Uterus (tissue), 2 donors: Measurements from ENCODE around the gene PYGO2.

Experiments used
- POLR2A ChIP-seq, 2 donors: fragments of 450-650 bp; IDR thresholded peaks; one replicate each; pipeline ENCODE4 v1.6.1; 2016; ENCODE audit warnings: antibody characterized with exemption in 2 of 2, mild to moderate bottlenecking in 1 of 2, moderate library complexity in 1 of 2
- TF ChIP-seq, protein P1 (sequence below), 4 experiments: fragments of 200-600 bp in 2 of 4; fragments of 450-650 bp in 2 of 4; sonication (generic) in 2 of 4; IDR thresholded peaks; one replicate each; pipeline ENCODE4 v1.5.1; 2016 to 2019; ENCODE audit warnings: antibody characterized with exemption in 4 of 4, mild to moderate bottlenecking in 2 of 4, moderate library complexity in 1 of 4

DNA sequence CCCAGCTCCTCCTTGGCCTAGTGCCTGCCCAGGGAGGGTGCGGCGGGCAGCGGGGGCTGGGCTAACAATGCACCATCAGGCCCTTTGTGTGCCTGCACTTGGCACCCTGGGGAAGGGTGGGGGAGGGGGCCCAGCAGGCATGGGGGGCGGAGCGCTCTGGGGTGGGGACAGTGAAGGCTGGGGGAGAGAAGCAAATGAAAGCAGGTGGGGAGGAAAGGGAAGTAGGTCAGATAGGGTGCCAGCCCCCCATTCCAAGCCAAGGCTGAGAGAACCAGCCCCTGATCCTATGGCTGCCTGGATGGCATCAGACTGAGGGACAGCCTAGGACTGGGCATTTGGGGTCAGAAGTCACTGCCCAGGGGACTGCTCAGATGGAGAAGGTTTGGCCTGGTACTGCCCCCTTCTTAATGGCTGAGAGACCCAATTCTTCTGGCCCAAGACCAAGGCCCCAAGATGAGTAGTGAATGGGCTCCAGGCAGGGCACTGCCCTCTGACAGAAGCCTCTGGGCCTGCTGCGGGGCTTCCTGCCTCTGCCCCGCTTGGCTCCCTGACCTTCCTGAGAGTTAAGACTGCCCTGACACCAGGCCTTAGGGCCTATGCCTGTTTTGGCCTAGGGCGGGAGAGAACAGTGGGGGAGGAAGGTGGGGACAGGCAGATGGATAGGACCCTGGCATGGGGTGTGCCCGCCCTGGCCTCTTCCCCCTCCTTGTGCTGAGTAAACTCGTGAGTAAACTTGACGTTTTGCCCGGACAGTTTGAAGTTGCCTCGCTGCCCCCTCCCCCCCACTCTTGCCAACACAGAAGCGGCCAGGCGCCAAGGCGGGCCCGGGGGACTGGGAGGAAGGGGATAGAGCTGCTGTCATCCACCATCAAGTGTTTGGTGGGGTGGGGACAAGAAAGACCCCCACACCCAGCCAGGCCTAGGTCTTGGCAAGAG is 43.8 kb upstream of the PYGO2 start:
- TF ChIP-seq, protein P1, sequence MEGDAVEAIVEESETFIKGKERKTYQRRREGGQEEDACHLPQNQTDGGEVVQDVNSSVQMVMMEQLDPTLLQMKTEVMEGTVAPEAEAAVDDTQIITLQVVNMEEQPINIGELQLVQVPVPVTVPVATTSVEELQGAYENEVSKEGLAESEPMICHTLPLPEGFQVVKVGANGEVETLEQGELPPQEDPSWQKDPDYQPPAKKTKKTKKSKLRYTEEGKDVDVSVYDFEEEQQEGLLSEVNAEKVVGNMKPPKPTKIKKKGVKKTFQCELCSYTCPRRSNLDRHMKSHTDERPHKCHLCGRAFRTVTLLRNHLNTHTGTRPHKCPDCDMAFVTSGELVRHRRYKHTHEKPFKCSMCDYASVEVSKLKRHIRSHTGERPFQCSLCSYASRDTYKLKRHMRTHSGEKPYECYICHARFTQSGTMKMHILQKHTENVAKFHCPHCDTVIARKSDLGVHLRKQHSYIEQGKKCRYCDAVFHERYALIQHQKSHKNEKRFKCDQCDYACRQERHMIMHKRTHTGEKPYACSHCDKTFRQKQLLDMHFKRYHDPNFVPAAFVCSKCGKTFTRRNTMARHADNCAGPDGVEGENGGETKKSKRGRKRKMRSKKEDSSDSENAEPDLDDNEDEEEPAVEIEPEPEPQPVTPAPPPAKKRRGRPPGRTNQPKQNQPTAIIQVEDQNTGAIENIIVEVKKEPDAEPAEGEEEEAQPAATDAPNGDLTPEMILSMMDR (IDR thresholded peaks at IDR 0.05): no peak
- TF ChIP-seq POLR2A (IDR thresholded peaks at IDR 0.05): no peak
